ENCODE measurements around the gene AJAP1. TPM values are rescaled to one million over a fixed set of nuclear protein-coding genes. Genes with fewer than 3 reads are reported as not detected.

Gene AJAP1
- polyA plus RNA-seq, 5 donors: 0.07 to 0.27 (median 0.19) TPM

DNA sequence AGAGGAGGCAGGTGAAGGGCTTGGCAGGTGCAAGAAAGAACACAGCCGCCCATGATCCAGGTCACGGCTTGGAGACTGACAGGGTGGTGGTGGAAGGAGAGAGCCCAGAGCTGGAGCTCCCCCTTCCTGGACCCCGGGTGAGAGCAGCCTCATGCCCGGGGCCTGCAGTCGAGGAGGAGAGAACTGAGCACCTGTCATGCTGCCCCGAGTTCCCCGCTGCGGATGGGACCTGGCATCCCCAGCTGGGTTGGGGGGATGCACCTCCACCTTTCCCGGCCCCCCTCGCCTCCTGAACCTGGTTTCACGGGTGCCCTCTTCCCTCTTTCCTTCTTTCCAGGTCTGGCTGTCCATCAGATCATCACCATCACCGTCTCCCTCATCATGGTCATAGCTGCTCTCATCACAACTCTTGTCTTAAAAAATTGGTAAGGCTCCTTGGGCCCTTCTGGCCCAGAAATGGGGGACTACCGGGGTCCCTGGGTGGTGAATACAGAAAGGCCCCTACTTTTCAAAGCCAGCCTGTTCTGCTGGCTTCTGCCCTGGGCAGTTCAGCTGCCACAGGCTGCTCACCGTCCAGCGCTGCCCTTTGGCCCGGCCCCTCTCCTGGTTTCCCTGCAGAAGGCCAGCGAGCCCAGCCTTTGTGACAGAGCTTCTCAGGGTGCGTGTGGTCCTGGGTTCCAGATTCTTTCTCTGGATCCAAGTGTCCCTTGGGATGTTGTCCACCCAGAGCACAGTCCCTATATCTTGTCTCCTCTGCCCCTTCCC is 115.3 kb downstream of the AJAP1 start:
- DNase-seq: no peak

DNA sequence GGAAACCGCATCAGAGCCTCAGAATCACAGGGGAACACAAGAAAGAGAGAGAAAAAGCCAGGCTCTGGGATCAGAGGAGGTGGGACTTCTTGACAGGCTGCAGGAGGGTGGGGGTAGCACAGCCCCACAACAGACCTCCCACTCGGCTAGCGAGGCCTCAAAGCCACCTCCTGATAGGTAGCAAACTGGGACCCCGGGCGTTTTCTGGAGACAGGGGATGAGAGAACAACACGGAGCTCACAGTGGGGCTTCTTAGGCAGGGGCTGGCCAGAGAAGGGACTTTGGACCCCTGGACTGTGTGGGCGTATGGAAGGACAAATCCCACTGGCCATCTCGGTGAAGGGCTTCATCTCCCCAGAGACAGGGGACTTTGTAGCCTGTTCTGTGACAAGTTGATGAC is 116.3 kb downstream of the AJAP1 start:
- DNase-seq: no peak

DNA sequence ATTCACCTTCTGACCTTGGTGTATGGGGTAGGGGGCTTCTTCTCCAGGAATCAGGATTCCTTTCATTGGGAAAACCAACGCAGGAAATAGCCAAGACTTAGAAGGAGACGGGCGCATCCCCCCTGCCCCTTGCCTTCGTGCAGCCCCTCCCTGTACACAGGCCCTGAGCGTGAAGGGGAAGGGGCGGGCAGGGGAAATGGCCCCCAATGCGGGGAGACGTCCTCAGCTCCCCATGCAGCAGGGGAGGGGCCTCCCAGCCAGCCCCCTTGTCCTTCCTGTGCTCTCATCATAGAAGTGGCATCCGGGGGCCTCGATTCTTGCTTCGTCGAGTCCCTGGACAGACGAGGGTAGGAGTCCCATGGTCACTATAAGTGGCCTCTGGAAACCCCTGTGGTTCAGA is 116.9 kb downstream of the AJAP1 start:
- DNase-seq: no peak

GRCh38 chr1:4771721-4772120 is 117.3 kb downstream of the AJAP1 start:
- no peak for DNase-seq

- no peak for DNase-seq
Measured at GRCh38 chr1:4772294-4773010, 118.0 kb downstream of the AJAP1 start.

DNA sequence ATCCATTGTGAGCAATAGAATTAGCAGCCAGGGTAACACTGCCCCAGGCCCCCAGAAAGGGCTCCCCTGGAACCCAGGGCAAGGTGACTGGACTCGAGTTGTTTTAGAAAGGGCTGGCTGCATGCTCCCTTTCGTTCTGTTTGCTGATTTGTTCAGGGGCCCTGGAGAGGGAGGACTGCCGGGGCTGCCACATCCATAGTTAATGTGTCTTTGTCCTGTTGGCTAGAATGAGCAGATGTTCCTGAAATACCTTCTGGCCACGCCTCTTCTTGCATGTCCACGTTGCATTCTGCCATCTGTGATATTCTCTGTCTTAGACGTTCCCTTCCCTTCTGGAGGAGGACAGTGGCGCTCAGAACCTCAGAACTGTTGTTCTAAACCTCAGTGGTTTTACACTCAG is 118.8 kb downstream of the AJAP1 start:
- no peak for DNase-seq

DNA sequence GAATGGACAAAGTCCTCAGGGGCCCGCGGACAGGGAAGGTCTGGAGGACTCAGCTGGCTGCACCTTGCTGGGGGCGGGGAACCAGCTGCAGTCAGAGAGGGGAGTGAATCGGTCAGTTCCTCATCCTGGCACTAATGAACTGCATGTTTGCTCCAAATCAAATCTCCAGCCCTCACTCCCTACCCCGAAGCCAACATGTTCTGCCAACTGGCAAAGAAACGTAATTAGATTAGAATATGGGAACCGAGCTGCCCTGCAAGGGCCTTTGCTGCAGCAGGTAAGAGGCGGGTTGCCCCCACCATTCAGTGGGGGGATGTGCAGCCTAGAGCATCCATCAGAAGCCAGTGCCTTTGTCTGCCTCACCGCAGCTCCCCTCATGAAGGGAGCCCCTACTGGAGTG is 121.1 kb downstream of the AJAP1 start:
- no peak for DNase-seq

DNA sequence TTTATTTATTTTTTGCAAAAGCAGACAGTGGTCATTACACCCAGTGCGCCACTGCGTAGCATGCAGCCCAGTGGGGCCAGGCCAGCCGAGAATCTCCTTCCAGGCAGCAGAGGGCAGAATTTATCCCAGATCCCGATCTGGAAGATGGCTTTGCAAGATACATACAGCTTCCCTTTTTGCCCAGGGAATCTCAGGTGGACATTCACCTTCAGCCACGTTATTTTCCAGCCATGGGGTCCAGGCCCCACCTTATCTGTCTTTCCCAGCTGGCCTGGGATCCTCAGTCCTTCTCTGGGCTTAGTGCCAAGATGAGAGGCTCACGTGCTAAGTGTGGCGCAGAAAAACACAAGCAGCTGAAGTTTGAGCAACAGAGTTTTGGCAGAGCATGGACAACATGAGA is 123.6 kb downstream of the AJAP1 start:
- peak; percentile 31 to 45 for DNase-seq

DNA sequence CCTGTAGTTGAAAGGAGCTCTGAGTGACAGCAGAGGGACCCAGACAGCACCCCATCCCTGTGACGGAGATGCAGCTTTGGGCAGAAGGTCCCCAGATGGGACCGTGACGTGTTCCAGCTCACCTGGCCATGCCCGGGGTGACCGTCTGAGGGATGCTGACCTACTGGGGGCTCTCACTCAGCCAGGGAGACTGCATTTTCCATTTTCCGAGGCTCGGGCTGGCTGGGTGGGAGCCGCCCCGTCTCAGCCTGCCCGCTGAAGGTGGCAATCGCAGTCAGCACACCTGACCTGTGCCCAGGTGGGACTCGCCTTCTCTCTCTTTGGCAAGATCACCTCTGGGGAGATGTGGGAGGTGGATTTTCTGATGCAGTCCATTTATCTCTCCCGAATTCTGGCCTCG is 127.2 kb downstream of the AJAP1 start:
- no peak for DNase-seq

- DNase-seq: no peak
Measured at GRCh38 chr1:4784761-4785160, 130.4 kb downstream of the AJAP1 start.

- DNase-seq: peak in 1 of 2 donors; percentile 2
Measured at GRCh38 chr1:4786055-4786454, 131.6 kb downstream of the AJAP1 start.

- DNase-seq: no peak
Measured at GRCh38 chr1:4787551-4787950, 133.1 kb downstream of the AJAP1 start.

- DNase-seq: no peak
Measured at GRCh38 chr1:4792565-4792964, 138.2 kb downstream of the AJAP1 start.

GRCh38 chr1:4794020-4794780 is 139.8 kb downstream of the AJAP1 start:
- DNase-seq: no peak

DNA sequence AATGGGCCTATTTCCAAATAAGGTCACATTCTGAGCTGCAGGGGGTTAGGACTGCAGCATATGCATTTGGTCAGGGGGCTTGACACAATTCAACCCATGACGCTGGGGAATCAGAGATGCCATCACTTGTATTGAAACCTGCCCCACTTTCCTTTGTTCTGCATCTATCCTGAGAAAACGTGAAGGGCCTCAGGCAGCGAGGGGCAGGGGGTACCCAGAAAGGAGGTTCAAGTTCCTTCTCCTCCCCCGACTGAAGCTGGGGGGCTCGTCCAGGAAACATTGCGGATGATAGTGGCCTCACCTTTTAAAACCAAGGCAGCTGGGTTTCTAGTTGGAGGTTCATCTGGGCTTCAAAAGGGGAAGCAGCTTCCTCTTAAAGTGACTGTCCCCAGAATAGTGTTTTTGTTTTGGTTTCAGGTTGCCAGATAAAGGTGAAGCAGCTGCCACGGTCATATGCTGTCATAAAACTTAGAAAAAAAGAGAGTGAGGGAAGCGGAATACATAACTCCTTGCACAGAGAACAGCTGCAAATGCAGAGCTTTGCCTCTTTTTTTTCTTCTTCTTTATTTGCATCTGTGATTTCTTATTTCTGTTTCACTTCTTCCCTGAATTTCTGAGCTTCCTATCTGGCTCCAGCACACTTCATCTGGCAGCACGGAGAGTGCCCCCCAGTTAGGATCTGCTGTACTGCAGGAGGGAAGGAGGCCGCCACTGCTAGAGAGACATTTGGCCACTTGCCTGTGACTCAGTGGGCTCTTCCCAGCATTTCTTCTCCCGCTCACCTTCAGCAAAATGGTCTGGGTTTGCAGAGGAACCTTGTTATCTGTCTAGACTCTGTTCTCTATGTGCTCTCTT is 142.0 kb downstream of the AJAP1 start:
- no peak for DNase-seq

DNA sequence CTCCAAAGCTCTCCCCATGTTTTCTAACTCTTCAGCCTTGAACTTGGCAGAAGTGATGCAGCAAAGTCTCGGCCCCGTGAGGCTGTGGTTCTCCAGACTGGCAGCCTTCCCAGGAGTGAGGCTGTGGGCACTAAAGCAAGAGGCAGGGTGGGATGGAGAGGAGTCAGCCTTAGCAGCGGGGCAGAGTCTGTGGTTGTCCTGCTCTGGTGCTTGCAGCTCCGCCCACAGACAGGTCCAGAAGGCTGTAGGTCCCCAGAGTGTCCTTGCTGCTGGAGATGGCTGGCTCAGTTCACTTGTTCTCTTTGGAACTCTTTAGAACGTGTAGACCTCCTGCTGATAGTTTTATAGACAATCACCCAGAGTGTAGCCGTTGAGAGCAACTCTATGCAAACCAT is 142.6 kb downstream of the AJAP1 start:
- no peak for DNase-seq

DNA sequence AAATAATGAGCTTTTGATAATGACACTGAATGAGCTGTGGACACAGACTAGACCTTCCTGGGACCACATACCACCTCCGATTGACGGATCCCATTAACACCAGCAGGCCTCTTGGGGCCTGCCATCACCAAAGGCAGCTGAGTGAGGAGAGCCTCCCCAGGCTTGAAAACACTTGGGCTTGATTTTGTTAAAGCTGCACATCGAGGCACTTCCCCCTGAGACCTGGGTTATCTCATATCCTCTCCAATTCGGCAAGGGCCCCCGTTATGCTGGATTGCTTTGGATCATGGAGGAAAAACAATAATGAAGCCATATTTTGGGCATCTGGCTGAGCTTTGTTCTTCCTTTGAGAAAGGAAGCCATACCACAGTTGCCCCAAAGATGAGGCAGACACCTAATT is 143.0 kb downstream of the AJAP1 start:
- DNase-seq: no peak

DNA sequence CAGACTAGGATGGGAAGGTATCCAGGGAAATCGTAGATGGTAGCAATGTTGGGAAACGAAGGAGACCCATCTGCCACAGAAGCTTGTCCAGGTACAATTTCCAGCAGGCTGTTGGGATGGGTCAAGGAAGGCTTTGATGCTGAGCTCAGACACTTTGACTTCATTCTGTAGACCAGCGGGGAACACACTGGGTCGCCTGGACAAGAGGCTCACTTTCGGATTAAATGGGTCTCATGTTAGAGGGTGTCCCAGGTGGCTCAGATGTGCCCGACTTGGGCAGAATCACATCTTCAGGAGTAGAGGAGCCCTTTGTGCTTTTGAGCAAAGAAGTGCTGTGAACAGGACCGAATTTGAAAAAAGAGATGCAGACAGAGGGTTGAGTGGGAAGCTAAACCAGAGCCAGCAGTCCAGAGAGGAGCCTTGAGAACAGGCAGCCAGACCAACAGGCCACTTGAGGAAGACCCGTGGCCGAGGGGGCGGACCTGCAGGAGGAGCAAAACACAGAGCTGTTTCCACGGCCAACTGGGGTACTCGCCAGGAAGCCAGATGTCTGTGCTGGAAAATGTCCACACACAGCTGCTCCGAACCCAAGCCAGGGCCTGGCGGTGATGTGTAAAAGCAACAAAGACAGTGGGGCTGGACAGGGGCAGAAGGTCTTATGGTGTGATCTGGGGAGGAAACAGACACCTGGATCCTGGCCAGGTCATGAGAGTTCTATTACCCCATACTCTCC is 146.9 kb downstream of the AJAP1 start:
- peak; percentile 87 to 89 for DNase-seq

GRCh38 chr1:4802024-4802423 is 147.6 kb downstream of the AJAP1 start:
- DNase-seq: no peak

GRCh38 chr1:4803335-4803734 is 148.9 kb downstream of the AJAP1 start:
- DNase-seq: no peak

DNA sequence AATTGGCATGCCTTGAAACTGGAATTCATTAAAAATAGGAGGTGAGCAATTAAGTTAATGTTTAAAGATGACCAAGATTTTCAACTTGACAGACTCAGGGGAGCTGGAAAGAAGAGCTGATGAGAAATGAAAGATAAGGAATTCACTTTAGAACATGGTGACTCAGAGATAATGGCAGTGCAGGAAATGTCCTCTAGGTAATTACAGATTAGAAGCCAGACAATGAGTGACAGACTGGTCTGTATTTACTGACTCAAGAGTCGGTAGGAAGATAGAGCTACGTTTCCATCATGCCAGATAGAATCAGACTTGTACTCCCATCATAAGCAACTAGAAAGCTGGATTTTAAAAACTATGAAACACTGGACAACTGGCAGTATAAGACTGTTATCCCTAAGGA is 151.6 kb downstream of the AJAP1 start:
- DNase-seq: no peak
